ENCODE measurements around the gene UBE3C.

The UBE3C gene

GRCh38 chr7:157205438-157205837 lies 66.7 kb downstream of the UBE3C start:
- H3K4me3 Mint-ChIP-seq = no peak overlapping the region
- H3K27ac Mint-ChIP-seq = no peak overlapping the region
- no peaks in the 10 kb centered on the region for H3K4me1 Mint-ChIP-seq (ENCODE audit: low read depth in 2 of 2)
- no peaks in the 10 kb centered on the region for H3K9me3 Mint-ChIP-seq
- ATAC-seq (replicated peaks) = no peak
- peaks cover 38% of the 10 kb centered on the region for H3K36me3 Mint-ChIP-seq (ENCODE audit: insufficient read depth)
- H3K27me3 Mint-ChIP-seq = no peaks in the 10 kb centered on the region
- DNase-seq = no peak

- Mint-ChIP-seq H3K4me3 (no peak overlapping the region), H3K9me3 (no peaks in the 10 kb centered on the region), H3K36me3 (ENCODE audit: insufficient read depth) (peaks cover 35% of the 10 kb centered on the region), H3K27ac (no peak overlapping the region), H3K27me3 (no peaks in the 10 kb centered on the region), H3K4me1 (ENCODE audit: low read depth in 2 of 2) (peaks cover 0 to 4% of the 10 kb centered on the region in 2 donors)
- ATAC-seq (replicated peaks) (no peak), DNase-seq (no peak)
These were observed 70.1 kb downstream of the UBE3C start for GRCh38 chr7:157208571-157209413.

DNA sequence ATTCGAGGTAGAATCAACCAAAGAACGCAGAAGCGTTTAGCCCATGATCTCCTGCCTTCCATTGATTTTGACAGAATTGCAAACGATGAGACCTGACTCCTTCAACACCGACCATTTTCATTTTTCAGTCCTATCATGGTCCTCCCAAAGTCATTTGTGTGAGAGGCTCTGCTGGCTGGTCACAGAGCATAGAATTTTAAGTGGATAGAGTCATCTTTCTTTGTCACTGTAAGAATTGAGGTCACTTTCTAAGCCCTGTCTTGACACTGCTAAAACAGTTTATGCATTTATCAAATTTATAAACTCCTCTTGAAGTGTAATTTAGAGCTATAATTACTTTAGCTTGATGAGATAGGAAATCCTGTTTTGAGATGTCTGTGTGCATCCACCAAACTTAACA lies 72.0 kb downstream of the UBE3C start:
- Mint-ChIP-seq H3K27me3 (no peaks in the 10 kb centered on the region), H3K4me1 (ENCODE audit: low read depth in 2 of 2) (peaks cover 0 to 4% of the 10 kb centered on the region in 2 donors), H3K27ac (peak overlapping the region in 1 of 2 donors; percentile 27), H3K9me3 (no peaks in the 10 kb centered on the region), H3K4me3 (no peak overlapping the region), H3K36me3 (ENCODE audit: insufficient read depth) (peaks cover 35% of the 10 kb centered on the region)
- ATAC-seq (replicated peaks) (no peak), DNase-seq (no peak)

GRCh38 chr7:157211690-157212089 lies 73.0 kb downstream of the UBE3C start:
- Mint-ChIP-seq H3K36me3 (ENCODE audit: insufficient read depth) (peaks cover 38% of the 10 kb centered on the region), H3K4me3 (no peak overlapping the region), H3K27me3 (no peaks in the 10 kb centered on the region), H3K27ac (no peak overlapping the region), H3K9me3 (no peaks in the 10 kb centered on the region), H3K4me1 (ENCODE audit: low read depth in 2 of 2) (peaks cover 0 to 4% of the 10 kb centered on the region in 2 donors)
- DNase-seq = no peak
- no peak for ATAC-seq (replicated peaks)

DNA sequence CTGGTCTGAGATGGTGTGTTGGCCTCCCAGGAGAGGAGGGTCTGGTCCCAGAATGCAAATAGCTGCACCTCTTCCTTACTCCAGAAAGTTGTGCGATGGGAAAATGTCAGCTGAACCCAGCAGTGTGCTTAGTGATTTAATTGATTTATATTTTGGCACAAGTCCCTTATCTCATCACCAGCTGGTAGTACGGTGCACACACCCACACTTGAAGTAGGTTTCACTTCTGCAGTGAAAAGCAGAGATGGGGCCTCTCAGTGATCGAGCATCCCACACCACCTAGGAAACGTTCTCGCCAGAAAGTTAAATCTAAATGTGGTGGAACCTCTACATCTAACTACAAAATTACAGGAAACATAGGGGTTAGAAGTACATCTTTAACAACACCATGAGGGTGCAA lies 80.4 kb downstream of the UBE3C start:
- ATAC-seq (replicated peaks) (no peak), DNase-seq (no peak)
- no peak overlapping the region for H3K27ac Mint-ChIP-seq
- no peak overlapping the region for H3K4me3 Mint-ChIP-seq
- H3K27me3 Mint-ChIP-seq = no peaks in the 10 kb centered on the region
- H3K4me1 Mint-ChIP-seq (ENCODE audit: low read depth in 2 of 2) = peaks cover 0 to 1% of the 10 kb centered on the region in 2 donors
- peaks cover 58% of the 10 kb centered on the region for H3K36me3 Mint-ChIP-seq (ENCODE audit: insufficient read depth)
- no peaks in the 10 kb centered on the region for H3K9me3 Mint-ChIP-seq

DNA sequence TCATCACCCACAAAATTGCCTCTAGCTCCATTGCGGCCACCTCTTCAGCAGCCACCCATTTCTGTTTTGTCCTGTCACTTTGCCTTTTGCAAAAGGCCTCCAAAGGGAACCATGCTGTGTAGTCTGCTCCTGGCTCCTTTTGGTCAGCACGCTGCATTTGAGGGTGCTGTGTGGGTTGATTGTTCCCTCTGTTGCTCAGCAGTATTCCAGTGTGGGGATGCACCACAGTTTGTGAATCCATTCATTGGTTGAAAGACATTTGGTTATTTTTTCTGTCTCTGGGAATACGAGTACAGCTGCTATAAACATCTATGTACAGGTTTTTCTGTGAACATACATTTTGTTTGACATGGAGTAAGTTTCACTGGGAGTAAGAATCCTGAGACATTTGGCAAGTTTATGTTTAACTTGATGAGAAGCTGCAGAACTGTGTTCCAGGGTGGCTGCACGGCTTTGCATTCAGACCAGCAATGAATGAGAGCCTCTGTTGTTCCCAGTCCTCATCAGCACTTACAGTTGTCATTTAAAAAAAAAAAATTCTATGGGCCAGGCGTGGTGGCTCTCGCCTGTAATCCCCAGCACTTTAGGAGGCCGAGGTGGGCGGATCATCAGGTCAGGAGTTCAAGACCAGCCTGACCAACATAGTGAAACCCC lies 82.3 kb downstream of the UBE3C start:
- DNase-seq (no peak), ATAC-seq (replicated peaks) (no peak)
- H3K4me1 Mint-ChIP-seq (ENCODE audit: low read depth in 2 of 2) = peaks cover 0 to 1% of the 10 kb centered on the region in 2 donors
- no peaks in the 10 kb centered on the region for H3K27me3 Mint-ChIP-seq
- H3K36me3 Mint-ChIP-seq (ENCODE audit: insufficient read depth) = peaks cover 67% of the 10 kb centered on the region
- H3K9me3 Mint-ChIP-seq = no peaks in the 10 kb centered on the region
- H3K27ac Mint-ChIP-seq = no peak overlapping the region
- no peak overlapping the region for H3K4me3 Mint-ChIP-seq

DNA sequence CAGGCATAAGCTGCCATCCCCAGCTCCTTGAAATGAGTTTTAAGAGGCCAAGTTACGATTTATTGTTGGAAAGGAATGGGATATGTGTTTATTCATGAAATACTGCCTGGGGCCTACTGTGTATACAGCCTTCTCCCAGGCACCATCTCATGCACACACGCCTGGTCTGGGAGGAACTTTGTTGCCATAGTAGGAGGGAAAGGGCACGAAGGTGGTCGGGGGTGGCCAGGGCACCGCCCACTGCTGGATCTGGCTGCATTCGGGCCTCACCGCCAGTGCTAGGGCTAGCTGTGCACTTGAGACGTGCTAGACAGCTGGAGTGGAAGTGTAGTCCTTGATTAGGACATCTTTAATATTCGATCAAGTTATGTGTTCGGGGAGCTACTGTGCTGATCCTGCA lies 84.0 kb downstream of the UBE3C start:
- H3K27me3 Mint-ChIP-seq = no peaks in the 10 kb centered on the region
- H3K9me3 Mint-ChIP-seq = no peaks in the 10 kb centered on the region
- no peak for ATAC-seq (replicated peaks)
- no peak for DNase-seq
- no peak overlapping the region for H3K4me3 Mint-ChIP-seq
- H3K36me3 Mint-ChIP-seq (ENCODE audit: insufficient read depth) = peaks cover 51% of the 10 kb centered on the region
- H3K4me1 Mint-ChIP-seq (ENCODE audit: low read depth in 2 of 2) = peaks cover 0 to 1% of the 10 kb centered on the region in 2 donors
- no peak overlapping the region for H3K27ac Mint-ChIP-seq

GRCh38 chr7:157224627-157225026 lies 85.9 kb downstream of the UBE3C start:
- DNase-seq (no peak), ATAC-seq (replicated peaks) (no peak)
- H3K9me3 Mint-ChIP-seq = no peaks in the 10 kb centered on the region
- H3K4me3 Mint-ChIP-seq = no peak overlapping the region
- H3K36me3 Mint-ChIP-seq (ENCODE audit: insufficient read depth) = peaks cover 48% of the 10 kb centered on the region
- peaks cover 0 to 1% of the 10 kb centered on the region in 2 donors for H3K4me1 Mint-ChIP-seq (ENCODE audit: low read depth in 2 of 2)
- peak overlapping the region in 1 of 2 donors; percentile 15 for H3K27ac Mint-ChIP-seq
- no peaks in the 10 kb centered on the region for H3K27me3 Mint-ChIP-seq

DNA sequence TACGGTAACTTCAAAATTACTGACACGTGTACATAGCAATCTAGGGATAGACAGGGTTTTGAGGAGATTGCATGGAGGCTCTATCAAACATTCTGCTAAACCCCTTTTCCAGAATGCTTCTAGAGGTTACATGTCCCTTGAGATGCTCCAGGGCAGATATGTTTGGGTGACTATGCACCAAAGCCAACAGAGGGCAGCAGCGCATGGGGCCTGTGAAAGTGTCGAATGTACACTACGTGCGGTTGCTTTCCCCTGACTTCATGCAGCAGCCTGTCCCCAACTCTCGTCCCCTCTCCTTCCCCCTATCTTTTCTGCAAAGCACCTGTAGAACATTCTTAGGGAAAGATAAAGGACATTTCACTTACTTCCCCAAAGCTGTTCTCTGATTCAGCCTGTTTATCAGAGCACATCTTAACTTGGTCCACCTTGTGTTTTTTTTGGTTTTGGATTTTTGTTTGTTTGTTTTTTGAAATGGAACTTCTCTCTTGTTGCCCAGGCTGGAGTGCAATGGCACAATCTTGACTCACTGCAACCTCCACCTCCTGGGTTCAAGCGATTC lies 90.2 kb downstream of the UBE3C start:
- Mint-ChIP-seq H3K4me3 (no peak overlapping the region), H3K27ac (peak overlapping the region; percentile 46 to 69), H3K4me1 (ENCODE audit: low read depth in 2 of 2) (no peaks in the 10 kb centered on the region), H3K36me3 (ENCODE audit: insufficient read depth) (peaks cover 34% of the 10 kb centered on the region), H3K9me3 (no peaks in the 10 kb centered on the region), H3K27me3 (no peaks in the 10 kb centered on the region)
- peak; percentile 7 to 15 (median 7) for DNase-seq
- peak; percentile 53 for ATAC-seq (replicated peaks)

DNA sequence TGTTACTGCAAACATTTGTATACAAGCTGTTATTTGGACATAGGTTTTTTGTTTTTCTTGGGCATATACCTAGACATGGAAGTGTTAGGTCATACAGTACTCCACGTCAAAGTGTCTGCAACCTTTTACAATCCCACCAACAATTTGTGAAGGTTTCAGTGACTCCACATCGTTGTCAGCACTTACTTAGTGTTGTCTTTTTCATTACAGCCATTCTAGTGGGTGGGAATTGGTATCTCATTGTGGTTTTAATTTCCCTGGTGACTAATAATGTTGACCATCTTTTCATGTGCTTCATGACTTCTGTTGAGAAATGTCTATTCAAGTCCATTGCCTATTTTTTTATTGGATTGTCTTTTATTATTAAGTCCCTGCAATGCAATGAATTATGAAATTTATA lies 95.0 kb downstream of the UBE3C start:
- Mint-ChIP-seq H3K27me3 (no peaks in the 10 kb centered on the region), H3K4me1 (ENCODE audit: low read depth in 2 of 2) (peaks cover 0 to 2% of the 10 kb centered on the region in 2 donors), H3K9me3 (no peaks in the 10 kb centered on the region), H3K27ac (no peak overlapping the region), H3K36me3 (ENCODE audit: insufficient read depth) (peaks cover 27% of the 10 kb centered on the region), H3K4me3 (no peak overlapping the region)
- ATAC-seq (replicated peaks) (no peak), DNase-seq (no peak)

DNA sequence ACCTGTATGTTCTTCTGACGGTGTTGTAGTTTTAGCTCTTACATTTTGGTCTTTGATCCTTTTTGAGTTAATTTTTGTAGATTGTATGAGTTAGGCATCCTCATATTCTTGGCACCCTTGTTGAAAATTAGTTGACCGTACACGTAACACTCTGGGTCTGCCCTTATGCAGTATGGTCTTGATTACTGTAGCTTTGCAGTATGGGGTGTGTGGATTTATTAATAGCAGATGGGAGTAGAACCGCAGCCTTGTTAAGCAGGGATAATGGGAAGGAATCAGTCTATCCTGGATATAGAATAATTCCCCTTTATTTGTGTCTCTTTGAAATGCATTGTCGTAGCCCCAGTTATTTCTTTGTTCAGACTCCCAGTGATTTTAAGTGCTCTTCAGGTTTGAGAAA lies 95.5 kb downstream of the UBE3C start:
- no peak for DNase-seq
- Mint-ChIP-seq H3K4me3 (no peak overlapping the region), H3K36me3 (ENCODE audit: insufficient read depth) (peaks cover 25% of the 10 kb centered on the region), H3K27me3 (no peaks in the 10 kb centered on the region), H3K9me3 (no peaks in the 10 kb centered on the region), H3K27ac (peak overlapping the region in 1 of 2 donors; percentile 44), H3K4me1 (ENCODE audit: low read depth in 2 of 2) (peaks cover 1 to 3% of the 10 kb centered on the region in 2 donors)
- ATAC-seq (replicated peaks) = no peak

GRCh38 chr7:157235357-157236333 lies 96.9 kb downstream of the UBE3C start:
- Mint-ChIP-seq H3K27ac (no peak overlapping the region), H3K36me3 (ENCODE audit: insufficient read depth) (peaks cover 23% of the 10 kb centered on the region), H3K9me3 (no peaks in the 10 kb centered on the region), H3K4me1 (ENCODE audit: low read depth in 2 of 2) (peaks cover 9 to 10% of the 10 kb centered on the region in 2 donors), H3K27me3 (no peaks in the 10 kb centered on the region), H3K4me3 (no peak overlapping the region)
- no peak for DNase-seq
- no peak for ATAC-seq (replicated peaks)

DNA sequence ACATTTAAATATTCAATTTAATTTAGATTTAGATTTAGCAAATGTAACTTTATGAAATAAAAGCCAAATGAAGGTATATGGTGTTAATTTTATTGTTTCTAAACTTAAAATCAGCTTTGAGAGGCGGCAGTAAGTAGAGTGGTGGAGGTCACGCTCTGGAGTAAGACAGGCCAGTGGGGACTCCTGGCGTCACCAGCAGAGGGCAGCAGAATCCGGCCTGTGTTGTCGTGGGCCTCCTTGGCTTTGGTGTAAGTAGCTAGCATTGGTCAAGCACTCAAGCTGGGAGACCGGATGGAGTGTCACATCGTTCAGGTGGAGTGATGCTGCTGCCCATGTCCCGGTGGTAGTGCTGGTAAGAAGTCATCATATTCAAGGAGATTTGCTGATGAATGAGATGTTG lies 99.4 kb downstream of the UBE3C start:
- DNase-seq (no peak), ATAC-seq (replicated peaks) (no peak)
- Mint-ChIP-seq H3K36me3 (ENCODE audit: insufficient read depth) (peaks cover 21% of the 10 kb centered on the region), H3K9me3 (no peaks in the 10 kb centered on the region), H3K27me3 (no peaks in the 10 kb centered on the region), H3K4me1 (ENCODE audit: low read depth in 2 of 2) (peaks cover 12% of the 10 kb centered on the region in 2 donors), H3K4me3 (no peak overlapping the region), H3K27ac (peak overlapping the region in 1 of 2 donors; percentile 17)

Data from effector memory CD8-positive, alpha-beta T cell (primary cell).